ENCODE data around the gene ASCC1.

DNA sequence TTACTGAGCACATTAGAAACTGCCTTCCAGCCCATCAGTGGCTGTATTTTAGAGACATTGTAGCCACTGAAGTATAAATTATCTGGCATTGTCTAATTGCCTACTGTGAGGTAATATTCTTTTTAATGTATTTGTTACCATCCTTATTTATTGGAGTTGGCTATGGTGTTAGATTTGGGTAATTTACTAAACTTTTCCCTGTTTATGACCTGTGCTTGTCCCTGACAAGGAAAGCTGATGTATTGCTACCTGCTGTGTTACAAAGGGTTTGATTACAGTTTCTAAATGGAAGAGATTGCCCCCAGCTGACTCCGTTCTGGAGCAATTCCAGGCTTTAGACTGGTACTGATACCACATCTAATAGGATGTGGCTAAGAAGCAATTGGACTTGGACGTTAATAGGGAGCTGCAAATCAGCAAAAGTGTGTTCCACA is 12.3 kb upstream of the ASCC1 start:
- TF ChIP-seq YY1 (IDR thresholded peaks at IDR 0.05; ENCODE audit: insufficient read depth, insufficient read length): no peak
- TF ChIP-seq ZNF274 (IDR thresholded peaks at IDR 0.05; ENCODE audit: low read depth, low read length): no peak
- no peak for TF ChIP-seq SUZ12 (IDR thresholded peaks at IDR 0.05; ENCODE audit: extremely low read depth, insufficient read depth, insufficient read length)

Measured in NT2/D1 (cell line).